Muscle of leg (tissue), 11 donors: ENCODE measurements around the gene GRAMD4. TPM values are rescaled to one million over a fixed set of nuclear protein-coding genes. Genes with fewer than 3 reads are reported as not detected.

ENCODE experiments used
- DNase-seq: peaks from one replicate; pipeline ENCODE4 v3.0.0; 2013
- H3K27ac ChIP-seq: one replicate; pipeline ENCODE4 v1.5.1; 2013; ENCODE audit warnings: mild to moderate bottlenecking, low read length, control low read depth
- H3K27me3 ChIP-seq: one replicate; pipeline ENCODE4 v1.6.1; 2013; ENCODE audit warnings: low read length; ENCODE audit not compliant: control insufficient read depth, insufficient read depth
- H3K36me3 ChIP-seq: one replicate; pipeline ENCODE4 v1.6.1; 2013; ENCODE audit warnings: low read length; ENCODE audit not compliant: control insufficient read depth, insufficient read depth
- H3K4me1 ChIP-seq: one replicate; pipeline ENCODE4 v1.6.1; 2013; ENCODE audit warnings: low read length; ENCODE audit not compliant: control insufficient read depth, insufficient read depth
- H3K4me3 ChIP-seq: one replicate; pipeline ENCODE4 v1.5.1; 2013; ENCODE audit warnings: low read length, control low read depth
- H3K9me3 ChIP-seq: replicated peaks from 2 replicates; pipeline ENCODE4 v1.6.1; 2013; ENCODE audit warnings: low read depth, low read length; ENCODE audit not compliant: control insufficient read depth
- WGBS: methylation state at CpG from one replicate; pipeline ENCODE4 v1.1.5; 2013; ENCODE audit warnings: missing lambda C conversion rate; ENCODE audit not compliant: insufficient coverage; 5-methylcytosine and 5-hydroxymethylcytosine counted together
- polyA plus RNA-seq, 8 donors: library from polyadenylated mRNA; unstranded; fragments of 120-200 nt; gene quantifications; one replicate each; pipeline versions ENCODE4 v1.2.1 to v1.2.3, GENCODE V29; 2013; ENCODE audit warnings: inconsistent platforms in 1 of 8, low replicate concordance in 1 of 8; ENCODE audit not compliant: insufficient read length in 8 of 8, insufficient read depth in 1 of 8
- total RNA-seq: library from RNA; stranded (reverse); fragments of 120-200 nt; gene quantifications from one replicate; pipeline ENCODE4 v1.2.4, GENCODE V29; 2013

GRAMD4 gene
- total and polyA plus RNA-seq, 9 donors, result 10.5 to 19.9 (median 14.0) TPM

DNA sequence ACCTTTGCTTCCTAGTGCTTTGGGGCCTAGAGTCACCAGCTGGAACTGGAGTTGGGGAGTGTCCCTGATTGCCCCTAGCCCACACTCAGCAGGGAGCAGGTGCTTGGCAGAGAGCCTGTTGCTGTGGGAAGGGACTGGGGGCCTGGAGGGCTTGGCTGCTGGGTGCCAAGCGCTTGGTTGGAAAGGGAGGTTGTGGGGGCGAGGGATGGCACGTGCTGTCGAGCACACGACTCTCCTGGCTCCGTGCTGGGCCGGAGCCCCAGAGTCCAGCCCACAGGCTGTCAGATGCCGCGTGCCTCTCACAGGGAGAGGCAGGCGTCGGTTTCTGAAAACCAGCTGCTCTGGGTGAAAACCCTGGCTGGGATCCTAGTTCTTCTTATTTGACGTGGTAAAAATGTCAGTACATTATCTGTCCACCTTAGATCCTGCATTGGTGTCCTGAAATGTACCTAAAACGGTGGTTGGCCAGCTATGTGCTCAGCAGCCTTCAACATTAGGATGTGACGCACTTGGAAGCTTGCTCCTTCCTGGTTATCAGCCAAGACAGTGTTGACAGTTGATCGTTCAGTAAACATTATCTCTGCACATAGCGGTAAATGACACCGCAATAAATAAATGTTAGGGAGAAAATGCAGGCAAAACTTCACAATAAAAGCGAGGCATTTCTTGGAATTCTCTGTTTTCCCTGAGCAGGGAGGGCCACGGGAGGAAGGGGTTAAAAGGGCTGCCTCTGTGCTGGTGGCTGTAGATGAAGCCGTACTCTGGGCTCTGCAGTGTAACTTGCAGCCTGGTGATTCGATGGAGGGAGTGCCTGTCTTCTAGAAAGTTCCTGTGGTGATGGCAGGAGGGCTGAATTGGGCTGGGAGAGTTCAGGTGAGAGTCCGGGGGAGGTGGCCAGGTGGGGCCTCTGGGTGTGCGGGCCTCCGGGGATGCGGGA, 29.2 kb downstream of the GRAMD4 start:
- H3K4me1 ChIP-seq, result peaks cover 55% of the 10 kb centered on the region
- H3K27me3 ChIP-seq, result no peaks in the 10 kb centered on the region
- peaks cover 2% of the 10 kb centered on the region for H3K36me3 ChIP-seq
- DNase-seq, result peak; percentile 82
- H3K27ac ChIP-seq, result peak overlapping the region; percentile 83
- H3K4me3 ChIP-seq, result no peak overlapping the region
- 23% methylated on average over 19 of the region's 25 CpGs for WGBS
- H3K9me3 ChIP-seq, result no peaks in the 10 kb centered on the region

DNA sequence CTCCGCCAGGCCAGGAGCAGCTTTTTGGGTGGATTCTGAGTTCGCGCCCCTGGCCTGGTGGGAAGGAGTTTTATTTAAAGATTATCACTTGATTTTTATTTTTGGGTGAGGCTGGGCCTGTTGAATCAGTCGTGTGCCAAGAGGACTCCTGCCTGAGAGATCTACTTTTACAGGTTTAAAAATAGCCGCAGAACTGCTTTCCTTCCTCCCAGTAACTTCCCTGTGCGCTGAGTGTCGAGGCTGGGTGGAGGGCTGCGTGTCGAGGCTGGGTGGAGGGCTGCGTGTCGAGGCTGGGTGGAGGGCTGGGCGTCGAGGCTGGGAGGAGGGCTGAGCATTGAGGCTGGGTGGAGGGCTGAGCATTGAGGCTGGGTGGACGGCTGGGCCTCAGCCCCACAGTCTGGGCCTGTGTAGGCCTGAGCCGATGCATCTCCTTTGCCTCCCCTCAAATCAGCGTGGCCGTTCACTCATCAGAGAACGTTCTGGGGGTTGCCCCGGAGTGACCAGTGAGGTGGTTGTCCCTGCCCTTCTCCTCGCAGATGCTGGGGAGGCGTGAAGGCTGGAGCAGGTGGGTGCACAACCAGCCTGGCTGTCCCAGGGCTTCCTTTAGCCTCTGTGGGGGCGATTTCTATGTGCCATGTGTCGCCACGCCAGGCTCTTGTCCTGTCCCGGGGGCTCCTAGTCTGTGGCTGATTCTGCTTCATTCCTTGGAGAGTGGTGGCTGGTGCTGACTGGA, 30.1 kb downstream of the GRAMD4 start:
- Histone ChIP-seq H3K27me3 (no peaks in the 10 kb centered on the region), H3K4me3 (no peak overlapping the region), H3K27ac (peak overlapping the region; percentile 83), H3K9me3 (no peaks in the 10 kb centered on the region), H3K4me1 (peaks cover 55% of the 10 kb centered on the region), H3K36me3 (peaks cover 2% of the 10 kb centered on the region)
- no peak for DNase-seq
- WGBS, result 49% methylated on average over 19 of the region's 25 CpGs

DNA sequence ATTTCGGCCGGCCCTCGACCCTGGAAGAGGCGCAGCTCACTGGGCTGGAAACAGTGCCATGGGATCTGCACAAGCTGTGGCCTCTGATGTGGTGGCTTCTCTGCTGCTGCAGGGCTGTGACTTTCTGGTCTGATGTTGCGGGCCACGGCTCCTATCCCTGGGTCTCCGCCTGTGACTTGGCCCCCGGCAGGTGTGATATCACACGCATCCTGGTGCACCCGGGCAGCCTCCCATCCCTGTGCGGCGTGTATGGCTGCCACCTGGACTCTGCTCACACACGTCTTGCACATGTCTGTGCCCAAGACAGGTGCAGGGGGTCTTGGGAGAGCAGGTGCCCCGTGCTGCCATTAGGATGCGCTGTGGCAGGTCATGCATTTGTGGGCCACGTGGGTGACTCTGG, 31.1 kb downstream of the GRAMD4 start:
- Histone ChIP-seq H3K36me3 (peaks cover 2% of the 10 kb centered on the region), H3K27me3 (no peaks in the 10 kb centered on the region), H3K4me3 (no peak overlapping the region), H3K4me1 (peaks cover 52% of the 10 kb centered on the region), H3K9me3 (no peaks in the 10 kb centered on the region), H3K27ac (no peak overlapping the region)
- 88% methylated on average over 14 of the region's 16 CpGs for WGBS
- no peak for DNase-seq

DNA sequence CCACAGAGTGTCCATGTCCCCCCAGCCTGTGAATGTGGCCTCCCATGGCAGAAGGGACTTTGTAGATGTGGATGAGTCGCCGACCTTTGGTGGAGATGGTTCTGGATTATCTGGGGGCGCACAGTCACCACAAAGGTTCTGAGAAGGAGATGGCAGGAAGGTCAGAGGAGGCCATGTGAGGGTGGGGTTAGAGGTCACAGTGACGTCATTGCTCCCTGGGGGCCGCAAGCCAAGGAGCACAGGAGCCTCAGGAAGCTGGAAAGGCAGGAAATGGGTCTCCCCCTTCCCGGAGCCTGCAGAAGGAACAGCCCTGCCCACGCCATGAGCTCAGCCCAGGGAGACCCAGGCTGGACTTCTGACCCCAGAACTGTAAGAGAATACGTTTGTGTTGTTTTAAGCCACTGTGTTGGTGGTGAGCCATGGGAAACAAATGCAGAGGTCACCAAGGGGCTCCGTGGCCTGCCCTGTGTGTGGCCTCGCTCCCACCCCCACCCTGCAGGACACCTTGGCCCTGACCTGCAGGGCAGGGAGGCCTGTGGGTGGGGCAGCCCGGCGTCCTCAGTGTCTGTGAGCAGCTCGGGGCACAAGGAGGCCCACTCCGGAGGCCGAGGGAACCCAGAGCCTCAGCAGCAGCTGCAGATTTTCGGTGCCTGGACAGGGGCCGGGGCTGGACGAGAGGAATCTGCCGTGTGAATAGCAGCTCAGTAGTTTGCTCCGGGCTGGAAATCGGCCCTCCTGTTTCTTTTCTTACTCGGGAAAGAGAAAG, 32.1 kb downstream of the GRAMD4 start:
- H3K9me3 ChIP-seq, result no peaks in the 10 kb centered on the region
- no peaks in the 10 kb centered on the region for H3K27me3 ChIP-seq
- H3K4me1 ChIP-seq, result peaks cover 50% of the 10 kb centered on the region
- 37% methylated on average over 20 of the region's 22 CpGs for WGBS
- H3K4me3 ChIP-seq, result no peak overlapping the region
- H3K27ac ChIP-seq, result peak overlapping the region; percentile 72
- peaks cover 2% of the 10 kb centered on the region for H3K36me3 ChIP-seq
- peak; percentile 88 for DNase-seq

DNA sequence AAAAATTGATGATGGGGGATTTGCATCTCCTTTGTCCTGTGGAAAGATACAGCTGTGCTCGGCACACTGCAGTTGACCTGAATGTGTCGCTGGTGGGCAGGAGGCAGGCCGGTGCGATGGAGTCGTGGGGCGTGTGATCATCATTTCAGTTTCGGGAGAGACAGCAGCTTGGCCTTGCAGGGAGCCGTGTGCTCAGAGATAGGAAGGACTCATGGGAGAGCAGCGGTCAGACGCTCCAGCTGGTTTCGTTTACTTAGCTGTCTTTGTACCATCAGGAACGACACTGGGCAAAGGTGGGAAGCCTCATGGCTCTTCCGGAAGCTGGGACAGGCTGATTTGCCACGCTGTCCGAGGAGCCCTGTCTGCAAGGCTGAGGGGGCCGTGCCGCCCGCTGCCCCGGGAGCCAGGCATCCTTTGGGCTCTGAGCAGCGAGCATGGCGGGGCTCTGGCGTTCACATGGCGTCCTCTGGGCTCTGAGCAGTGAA, 32.7 kb downstream of the GRAMD4 start:
- Histone ChIP-seq H3K4me1 (peaks cover 50% of the 10 kb centered on the region), H3K27ac (peak overlapping the region; percentile 72), H3K9me3 (no peaks in the 10 kb centered on the region), H3K4me3 (no peak overlapping the region), H3K36me3 (peaks cover 2% of the 10 kb centered on the region), H3K27me3 (no peaks in the 10 kb centered on the region)
- DNase-seq, result peak; percentile 65
- 42% methylated on average over 23 of the region's 23 CpGs for WGBS

DNA sequence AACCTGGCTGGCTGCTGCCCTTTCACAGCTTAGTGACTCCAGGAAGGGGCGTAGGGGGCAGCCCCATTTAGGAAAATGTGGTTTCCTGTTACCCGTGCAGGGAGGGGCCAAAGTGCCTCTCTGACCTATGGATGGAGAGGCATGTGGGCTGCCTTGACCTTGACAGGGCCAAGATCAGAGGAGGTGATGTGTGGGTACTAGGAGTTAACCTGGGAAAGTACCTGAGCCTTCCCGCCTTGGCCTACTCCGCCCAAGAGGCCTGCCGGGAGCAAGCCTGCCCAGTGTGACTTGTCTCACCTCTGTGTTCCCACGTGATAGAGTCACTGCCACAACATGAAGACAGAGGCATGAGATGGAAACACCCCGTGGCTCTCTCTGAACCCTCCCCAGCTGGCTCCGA, 33.4 kb downstream of the GRAMD4 start:
- DNase-seq, result no peak
- Histone ChIP-seq H3K4me1 (peaks cover 50% of the 10 kb centered on the region), H3K27ac (no peak overlapping the region), H3K27me3 (no peaks in the 10 kb centered on the region), H3K4me3 (no peak overlapping the region), H3K36me3 (peaks cover 2% of the 10 kb centered on the region), H3K9me3 (no peaks in the 10 kb centered on the region)
- WGBS, result 70% methylated on average over 7 of the region's 8 CpGs

DNA sequence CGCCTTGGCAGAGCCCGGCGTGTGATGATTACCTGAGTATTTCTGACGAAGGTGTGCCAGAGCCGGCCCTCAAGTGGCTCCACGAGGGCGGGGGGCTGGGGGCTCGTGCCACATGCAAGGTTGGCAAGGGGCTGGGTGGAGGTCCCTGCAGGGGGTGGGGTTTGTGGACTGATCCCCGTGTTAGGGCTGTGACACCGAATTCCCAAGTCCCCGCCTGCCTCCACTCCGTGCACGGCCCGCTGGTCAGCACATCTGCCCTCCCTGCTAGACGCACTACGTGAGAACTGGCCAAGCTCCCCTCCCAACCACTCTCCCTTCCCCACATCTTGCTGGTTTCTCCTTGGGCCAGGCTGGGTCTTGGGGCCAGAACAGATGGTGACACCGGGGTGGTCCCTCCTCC, 34.2 kb downstream of the GRAMD4 start:
- H3K9me3 ChIP-seq, result no peaks in the 10 kb centered on the region
- H3K27ac ChIP-seq, result no peak overlapping the region
- H3K4me3 ChIP-seq, result no peak overlapping the region
- peaks cover 2% of the 10 kb centered on the region for H3K36me3 ChIP-seq
- no peak for DNase-seq
- WGBS, result 80% methylated on average over 8 of the region's 17 CpGs
- H3K4me1 ChIP-seq, result peaks cover 49% of the 10 kb centered on the region
- no peaks in the 10 kb centered on the region for H3K27me3 ChIP-seq

DNA sequence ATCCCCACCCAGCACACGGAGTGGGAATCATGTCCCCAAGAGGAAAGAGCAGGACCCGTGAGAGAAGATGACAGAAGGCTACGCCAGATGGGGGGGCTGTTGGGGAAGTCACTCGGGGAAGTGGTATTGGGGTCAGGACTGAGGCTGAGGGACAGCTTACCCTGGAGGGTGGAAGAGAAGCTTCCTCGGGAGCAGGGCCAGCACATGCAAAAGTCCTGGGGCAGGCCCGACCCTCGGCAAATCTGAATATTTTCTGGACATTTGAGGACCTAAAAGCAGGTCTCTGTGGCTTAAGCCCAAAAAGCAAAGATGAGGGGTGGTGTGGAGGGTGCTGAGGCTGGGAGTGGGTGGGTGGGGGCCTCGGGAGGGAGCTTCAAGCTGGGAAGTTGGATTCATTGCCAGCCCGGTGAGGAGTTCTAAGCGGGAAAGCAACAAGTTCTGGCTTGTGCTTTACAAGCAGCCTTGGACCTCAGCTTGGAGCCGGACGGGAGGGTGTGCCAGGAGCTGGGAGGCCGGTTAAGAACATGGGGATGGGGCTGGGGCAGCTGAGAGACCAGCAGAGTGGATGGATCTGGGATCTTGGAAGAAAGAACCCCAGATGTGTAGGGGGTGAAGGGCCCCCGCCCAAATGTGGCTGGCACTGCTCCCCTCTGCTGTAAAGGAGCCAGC, 34.9 kb downstream of the GRAMD4 start:
- H3K4me1 ChIP-seq, result peaks cover 48% of the 10 kb centered on the region
- WGBS, result 79% methylated on average over 14 of the region's 14 CpGs
- no peak overlapping the region for H3K4me3 ChIP-seq
- no peaks in the 10 kb centered on the region for H3K27me3 ChIP-seq
- peaks cover 2% of the 10 kb centered on the region for H3K36me3 ChIP-seq
- DNase-seq, result no peak
- H3K9me3 ChIP-seq, result no peaks in the 10 kb centered on the region
- H3K27ac ChIP-seq, result no peak overlapping the region

DNA sequence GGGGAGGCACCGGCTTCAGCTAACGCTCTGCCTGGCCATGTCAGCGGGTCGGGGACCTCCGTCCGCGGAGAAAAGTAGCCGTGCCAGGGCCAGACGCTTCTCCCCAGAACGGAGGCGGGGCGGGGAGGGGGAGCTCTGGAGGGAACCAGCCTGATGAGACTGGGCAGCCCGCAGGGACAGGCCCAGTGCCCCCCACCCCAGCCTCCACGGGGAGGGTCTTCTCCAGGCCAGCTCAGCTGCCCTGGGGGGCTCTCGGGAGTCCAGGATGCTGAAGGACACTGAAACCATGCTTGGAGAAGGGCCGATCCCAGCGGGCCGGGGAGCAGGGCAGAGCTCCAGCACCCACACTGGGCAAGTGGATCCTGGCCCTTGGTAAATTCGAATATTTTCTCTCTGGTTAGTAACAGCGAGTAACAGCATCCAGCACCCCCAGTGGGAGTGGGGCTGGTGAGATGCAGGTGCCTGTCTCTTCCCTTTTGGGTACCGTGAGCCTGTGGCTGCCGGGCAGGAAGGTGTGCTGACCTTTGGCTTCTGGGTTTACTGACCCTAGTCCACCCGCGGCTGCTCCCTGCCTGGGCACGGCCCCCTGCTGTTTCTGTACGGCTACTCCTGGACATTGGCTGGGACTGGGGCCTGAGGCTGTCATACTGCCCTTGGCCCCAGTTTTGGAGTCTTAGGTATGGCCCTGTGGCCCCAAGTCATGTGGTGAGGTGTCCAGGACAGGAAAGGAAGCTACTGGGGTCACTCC, 35.8 kb downstream of the GRAMD4 start:
- DNase-seq, result no peak
- H3K4me3 ChIP-seq, result no peak overlapping the region
- H3K9me3 ChIP-seq, result no peaks in the 10 kb centered on the region
- H3K27ac ChIP-seq, result no peak overlapping the region
- H3K36me3 ChIP-seq, result peaks cover 2% of the 10 kb centered on the region
- no peaks in the 10 kb centered on the region for H3K27me3 ChIP-seq
- H3K4me1 ChIP-seq, result peaks cover 47% of the 10 kb centered on the region
- 86% methylated on average over 24 of the region's 26 CpGs for WGBS
